OCI-LY1 (cell line): ENCODE data around the gene KDM3B.
A peak's percentile ranks its signal among the peaks of the same experiment; 100 is the strongest.

Source experiments
- H2AFZ ChIP-seq: fragments of 200-600 bp; sonication (generic), shearing (Covaris generic); 2 replicates; pipeline ENCODE4 v1.6.0; 2014; ENCODE audit warnings: antibody characterized with exemption, mild to moderate bottlenecking, low read length
- H3F3A ChIP-seq: fragments of 200-600 bp; sonication (generic), shearing (Covaris generic); 2 replicates; pipeline ENCODE4 v1.6.0; 2014; ENCODE audit warnings: mild to moderate bottlenecking, antibody characterized with exemption, low read length, moderate library complexity; ENCODE audit not compliant: insufficient read depth
- H3K27ac ChIP-seq: fragments of 200-600 bp; sonication (generic); 2 replicates; pipeline ENCODE4 v1.5.1; 2014; ENCODE audit warnings: low read length, mixed run types, mild to moderate bottlenecking, low read depth; ENCODE audit not compliant: poor library complexity, severe bottlenecking
- H3K27me3 ChIP-seq: fragments of 200-600 bp; sonication (generic); 2 replicates; pipeline ENCODE4 v1.6.0; 2014; ENCODE audit warnings: antibody characterized with exemption, mild to moderate bottlenecking, low read length, moderate library complexity; ENCODE audit not compliant: insufficient read depth
- H3K36me3 ChIP-seq: fragments of 200-600 bp; sonication (generic); 2 replicates; pipeline ENCODE4 v1.6.1; 2014; ENCODE audit warnings: mild to moderate bottlenecking, antibody characterized with exemption, low read length, moderate library complexity, mixed read lengths; ENCODE audit not compliant: insufficient read depth
- H3K4me1 ChIP-seq: fragments of 200-600 bp; sonication (generic); 2 replicates; pipeline ENCODE4 v1.5.1; 2014; ENCODE audit warnings: mild to moderate bottlenecking, low read length, moderate library complexity; ENCODE audit not compliant: insufficient read depth, severe bottlenecking
- H3K4me2 ChIP-seq: fragments of 200-600 bp; sonication (generic), shearing (Covaris generic); 2 replicates; pipeline ENCODE4 v1.6.1; 2014; ENCODE audit warnings: low read length
- H3K4me3 ChIP-seq: fragments of 200-600 bp; sonication (generic); 2 replicates; pipeline ENCODE4 v1.5.1; 2014; ENCODE audit warnings: low read length, low read depth, mild to moderate bottlenecking, mixed read lengths; ENCODE audit not compliant: poor library complexity, severe bottlenecking
- H3K79me2 ChIP-seq: fragments of 200-600 bp; shearing (Covaris generic); 2 replicates; pipeline ENCODE4 v1.6.1; 2016; ENCODE audit warnings: mixed run types, low read length, mixed read lengths; ENCODE audit not compliant: insufficient read depth
- H3K9ac ChIP-seq: fragments of 200-600 bp; sonication (generic), shearing (Covaris generic); 2 replicates; pipeline ENCODE4 v1.6.1; 2014; ENCODE audit warnings: mild to moderate bottlenecking, low read length, mixed read lengths
- H3K9me2 ChIP-seq: fragments of 200-600 bp; sonication (generic), shearing (Covaris generic); 2 replicates; pipeline ENCODE4 v1.6.1; 2014; ENCODE audit warnings: low read depth, mild to moderate bottlenecking, low read length, mixed read lengths
- H3K9me3 ChIP-seq: fragments of 200-600 bp; shearing (Covaris generic); 2 replicates; pipeline ENCODE4 v1.6.1; 2014; ENCODE audit warnings: low read length, mixed read lengths
- H4K20me1 ChIP-seq: fragments of 200-600 bp; sonication (generic), shearing (Covaris generic); 2 replicates; pipeline ENCODE4 v1.6.0; 2016; ENCODE audit warnings: mild to moderate bottlenecking, low read length; ENCODE audit not compliant: insufficient read depth
- EZH2 ChIP-seq: fragments of 200-600 bp; sonication (generic), shearing (Covaris generic); IDR thresholded peaks from 2 replicates; pipeline ENCODE4 v1.8.0; 2017; ENCODE audit warnings: borderline replicate concordance, mixed run types, mild to moderate bottlenecking, antibody characterized with exemption, low read length, moderate library complexity, mixed read lengths
- TF ChIP-seq, protein P1 (sequence below): fragments of 200-600 bp; sonication (generic), shearing (Covaris generic); IDR thresholded peaks from 2 replicates; pipeline ENCODE4 v1.5.1; 2017; ENCODE audit warnings: mild to moderate bottlenecking, antibody characterized with exemption, low read length, moderate library complexity, mixed read lengths

Gene KDM3B

DNA sequence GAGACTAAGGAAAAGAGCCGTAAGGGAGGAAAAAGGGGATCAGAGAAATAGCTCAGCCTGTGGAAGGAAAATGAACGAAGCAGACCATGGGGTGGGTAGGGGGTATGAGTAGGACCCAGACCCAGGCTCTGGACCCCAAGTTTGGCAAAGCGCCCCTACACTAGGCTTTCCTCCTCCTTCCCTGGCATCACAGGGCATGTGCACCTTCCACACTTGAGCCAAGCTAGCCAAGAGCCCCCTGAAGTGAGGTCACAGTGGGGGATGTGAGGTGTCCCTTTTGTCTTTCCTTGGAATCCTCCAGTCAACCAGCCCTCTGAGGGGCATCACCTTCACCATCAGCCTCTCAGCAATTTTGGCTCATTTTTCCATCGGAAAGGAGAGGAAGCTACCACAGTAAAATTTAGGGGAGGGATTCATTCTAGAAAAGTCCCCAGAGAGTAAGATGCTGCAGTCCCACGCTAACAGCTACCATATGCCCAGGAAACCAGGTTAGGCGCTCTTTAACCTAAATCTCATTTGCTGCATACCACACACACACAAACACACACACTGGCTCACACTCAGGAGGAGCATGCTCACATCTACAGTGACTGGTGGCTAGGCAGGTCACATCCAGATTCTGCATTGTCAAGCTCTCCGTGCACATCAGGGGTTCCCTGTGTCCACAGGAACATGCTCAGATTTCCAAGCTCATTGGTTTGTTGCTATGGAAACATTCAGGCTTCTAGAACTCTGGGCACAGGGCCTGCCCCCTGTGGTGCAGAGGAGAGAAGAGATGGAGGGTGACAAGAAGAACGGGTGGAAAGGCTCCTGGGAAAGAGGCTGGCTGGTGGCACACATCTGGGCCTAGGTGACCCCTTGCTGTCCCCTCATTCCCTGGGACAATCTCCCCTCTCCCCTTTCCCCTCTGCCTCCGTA is 96.3 kb downstream of the KDM3B start:
- H3K9me2 ChIP-seq: no peaks in the 10 kb centered on the region
- no peak overlapping the region for H3K27ac ChIP-seq
- H3K36me3 ChIP-seq: no peaks in the 10 kb centered on the region
- H3K4me2 ChIP-seq: no peak overlapping the region
- H3F3A ChIP-seq: no peaks in the 10 kb centered on the region
- H3K27me3 ChIP-seq: peaks cover 7% of the 10 kb centered on the region; the same call in 1 of the 2 replicates
- no peak overlapping the region for H2AFZ ChIP-seq
- H4K20me1 ChIP-seq: no peaks in the 10 kb centered on the region
- no peaks in the 10 kb centered on the region for H3K9me3 ChIP-seq
- H3K4me3 ChIP-seq: no peak overlapping the region
- peaks cover 5% of the 10 kb centered on the region for H3K4me1 ChIP-seq
- H3K9ac ChIP-seq: no peak overlapping the region
- TF ChIP-seq, protein P1, sequence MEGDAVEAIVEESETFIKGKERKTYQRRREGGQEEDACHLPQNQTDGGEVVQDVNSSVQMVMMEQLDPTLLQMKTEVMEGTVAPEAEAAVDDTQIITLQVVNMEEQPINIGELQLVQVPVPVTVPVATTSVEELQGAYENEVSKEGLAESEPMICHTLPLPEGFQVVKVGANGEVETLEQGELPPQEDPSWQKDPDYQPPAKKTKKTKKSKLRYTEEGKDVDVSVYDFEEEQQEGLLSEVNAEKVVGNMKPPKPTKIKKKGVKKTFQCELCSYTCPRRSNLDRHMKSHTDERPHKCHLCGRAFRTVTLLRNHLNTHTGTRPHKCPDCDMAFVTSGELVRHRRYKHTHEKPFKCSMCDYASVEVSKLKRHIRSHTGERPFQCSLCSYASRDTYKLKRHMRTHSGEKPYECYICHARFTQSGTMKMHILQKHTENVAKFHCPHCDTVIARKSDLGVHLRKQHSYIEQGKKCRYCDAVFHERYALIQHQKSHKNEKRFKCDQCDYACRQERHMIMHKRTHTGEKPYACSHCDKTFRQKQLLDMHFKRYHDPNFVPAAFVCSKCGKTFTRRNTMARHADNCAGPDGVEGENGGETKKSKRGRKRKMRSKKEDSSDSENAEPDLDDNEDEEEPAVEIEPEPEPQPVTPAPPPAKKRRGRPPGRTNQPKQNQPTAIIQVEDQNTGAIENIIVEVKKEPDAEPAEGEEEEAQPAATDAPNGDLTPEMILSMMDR: no peak
- TF ChIP-seq EZH2: no peak
- H3K79me2 ChIP-seq: no peaks in the 10 kb centered on the region

DNA sequence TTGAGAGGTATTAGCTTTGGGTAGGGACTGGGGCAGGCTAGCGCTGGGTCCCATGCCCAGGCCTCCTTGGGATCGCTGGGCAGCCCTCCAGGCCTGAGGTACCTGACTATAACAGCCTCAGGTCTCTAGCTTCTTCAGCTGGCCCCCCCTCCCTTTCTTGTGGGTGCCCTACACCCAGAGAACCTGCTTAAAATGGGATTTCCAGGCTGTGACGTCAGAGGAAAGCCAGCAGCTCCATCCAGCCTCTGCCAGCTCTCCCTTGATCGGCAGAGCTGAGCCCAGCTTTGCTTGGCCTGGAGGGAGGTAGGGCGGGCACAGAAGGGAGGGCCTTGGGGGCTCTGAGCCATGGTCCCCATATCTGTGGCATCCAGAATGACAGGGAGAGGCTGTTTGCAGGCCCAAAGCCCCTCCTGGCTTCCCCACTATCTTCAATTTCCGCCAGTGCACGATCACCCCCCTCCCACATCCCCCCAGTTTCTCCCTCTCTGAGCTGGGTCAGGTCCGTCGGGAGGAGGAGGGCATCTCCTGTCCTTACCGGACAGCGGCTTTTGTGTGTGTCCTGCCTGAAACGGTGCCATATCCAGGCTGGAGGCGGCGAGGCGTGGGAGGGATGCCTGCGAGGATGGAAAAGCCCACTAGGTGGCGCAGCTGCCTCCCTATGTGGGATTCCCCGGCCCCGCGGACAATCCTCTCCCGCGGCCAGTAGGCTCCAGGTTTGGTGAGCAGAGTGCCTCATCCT is 97.2 kb downstream of the KDM3B start:
- Histone ChIP-seq H4K20me1 (no peaks in the 10 kb centered on the region), H3K4me2 (peak overlapping the region; percentile 70), H3K9me3 (no peaks in the 10 kb centered on the region), H3K36me3 (no peaks in the 10 kb centered on the region), H3K9me2 (no peaks in the 10 kb centered on the region), H3K79me2 (no peaks in the 10 kb centered on the region), H3K9ac (no peak overlapping the region; the same call in 1 of the 2 replicates), H3K4me1 (peaks cover 5% of the 10 kb centered on the region), H3F3A (no peaks in the 10 kb centered on the region), H3K27me3 (peaks cover 10% of the 10 kb centered on the region; the same call in 1 of the 2 replicates), H3K27ac (no peak overlapping the region), H2AFZ (no peak overlapping the region), H3K4me3 (peak overlapping the region; percentile 48)
- TF ChIP-seq, protein P1: peak; percentile 91
- TF ChIP-seq EZH2: no peak

DNA sequence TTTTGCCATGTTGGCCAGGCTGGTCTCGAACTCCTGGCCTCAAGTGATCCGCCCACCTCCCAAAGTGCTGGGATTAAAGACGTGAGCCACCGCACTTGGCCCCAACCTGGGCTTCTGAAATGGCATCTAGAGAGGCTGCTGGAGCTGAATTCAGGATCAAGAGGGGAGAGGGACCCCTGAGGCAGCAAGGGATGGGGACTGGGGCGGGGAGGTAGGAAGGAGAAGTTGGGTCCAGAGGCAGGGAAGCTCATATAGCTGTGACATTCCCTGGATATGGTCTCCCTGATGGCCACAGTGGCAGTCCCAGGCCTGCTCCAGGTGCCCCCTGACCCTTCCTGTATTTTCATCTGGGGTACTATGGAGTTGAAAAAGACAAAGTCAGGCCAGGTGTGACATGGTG is 98.5 kb downstream of the KDM3B start:
- peaks cover 10% of the 10 kb centered on the region; the same call in 1 of the 2 replicates for H3K27me3 ChIP-seq
- H3K9ac ChIP-seq: no peak overlapping the region
- no peak overlapping the region for H3K27ac ChIP-seq
- no peaks in the 10 kb centered on the region for H3K9me3 ChIP-seq
- H2AFZ ChIP-seq: no peak overlapping the region
- H3K79me2 ChIP-seq: no peaks in the 10 kb centered on the region
- H4K20me1 ChIP-seq: no peaks in the 10 kb centered on the region
- H3K4me2 ChIP-seq: no peak overlapping the region
- TF ChIP-seq EZH2: no peak
- TF ChIP-seq, protein P1: no peak
- H3K9me2 ChIP-seq: no peaks in the 10 kb centered on the region
- no peaks in the 10 kb centered on the region for H3K36me3 ChIP-seq
- H3F3A ChIP-seq: no peaks in the 10 kb centered on the region
- H3K4me1 ChIP-seq: peaks cover 5% of the 10 kb centered on the region
- no peak overlapping the region for H3K4me3 ChIP-seq
